Measurements from ENCODE around the gene TCF12.

DNA sequence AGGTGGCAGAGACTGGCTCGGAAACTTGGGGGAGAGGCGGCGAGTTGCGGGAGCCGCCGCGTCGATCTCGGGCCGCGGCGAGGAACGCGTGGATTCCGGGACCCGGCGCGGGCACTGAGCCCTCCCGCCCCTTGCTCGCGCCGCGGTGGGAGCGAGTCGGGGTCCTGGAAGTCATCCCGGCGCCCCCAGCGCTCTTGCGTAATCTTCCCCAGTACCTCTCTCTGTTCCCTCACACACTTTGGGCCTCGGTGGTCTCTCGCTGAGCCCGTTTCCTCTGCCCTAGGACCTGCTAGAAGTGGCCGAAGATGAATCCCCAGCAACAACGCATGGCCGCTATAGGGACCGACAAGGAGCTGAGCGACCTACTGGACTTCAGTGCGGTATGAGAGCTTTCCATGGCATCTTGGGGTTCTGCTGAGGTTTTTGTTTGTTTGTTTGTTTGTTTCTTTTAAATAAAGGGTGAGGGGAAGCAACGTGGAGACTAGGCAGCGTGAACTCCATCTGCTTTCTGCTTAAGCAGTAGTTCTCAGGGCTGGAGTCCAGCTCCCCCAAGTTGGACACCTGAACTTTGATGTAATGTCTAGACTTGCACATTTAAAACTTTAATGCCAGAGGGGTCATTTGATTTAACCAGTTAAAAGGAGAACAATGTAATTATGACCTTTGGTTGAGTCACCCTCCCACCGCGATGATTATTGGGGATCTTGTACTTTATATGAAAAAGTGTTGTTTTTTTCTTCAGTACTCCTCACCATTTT is 1.3 kb downstream of the TCF12 start:
- TF ChIP-seq, protein P1, sequence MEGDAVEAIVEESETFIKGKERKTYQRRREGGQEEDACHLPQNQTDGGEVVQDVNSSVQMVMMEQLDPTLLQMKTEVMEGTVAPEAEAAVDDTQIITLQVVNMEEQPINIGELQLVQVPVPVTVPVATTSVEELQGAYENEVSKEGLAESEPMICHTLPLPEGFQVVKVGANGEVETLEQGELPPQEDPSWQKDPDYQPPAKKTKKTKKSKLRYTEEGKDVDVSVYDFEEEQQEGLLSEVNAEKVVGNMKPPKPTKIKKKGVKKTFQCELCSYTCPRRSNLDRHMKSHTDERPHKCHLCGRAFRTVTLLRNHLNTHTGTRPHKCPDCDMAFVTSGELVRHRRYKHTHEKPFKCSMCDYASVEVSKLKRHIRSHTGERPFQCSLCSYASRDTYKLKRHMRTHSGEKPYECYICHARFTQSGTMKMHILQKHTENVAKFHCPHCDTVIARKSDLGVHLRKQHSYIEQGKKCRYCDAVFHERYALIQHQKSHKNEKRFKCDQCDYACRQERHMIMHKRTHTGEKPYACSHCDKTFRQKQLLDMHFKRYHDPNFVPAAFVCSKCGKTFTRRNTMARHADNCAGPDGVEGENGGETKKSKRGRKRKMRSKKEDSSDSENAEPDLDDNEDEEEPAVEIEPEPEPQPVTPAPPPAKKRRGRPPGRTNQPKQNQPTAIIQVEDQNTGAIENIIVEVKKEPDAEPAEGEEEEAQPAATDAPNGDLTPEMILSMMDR (IDR thresholded peaks at IDR 0.05): no peak
- TF ChIP-seq POLR2A (IDR thresholded peaks at IDR 0.05): no peak
